Gastrocnemius medialis (tissue), 4 donors: ENCODE data around the gene AMER1.

ENCODE experiments used
- CTCF ChIP-seq, 5 experiments: fragments of 450-650 bp in 3 of 5; fragments of 200-600 bp in 2 of 5; sonication (generic) in 2 of 5; IDR thresholded peaks in 4 of 5; conservative IDR thresholded peaks in 1 of 5; 1 replicate in 4 of 5; 2 replicates in 1 of 5; pipeline ENCODE4 v1.5.1; 2016 to 2019; ENCODE audit warnings: antibody characterized with exemption in 5 of 5, mild to moderate bottlenecking in 3 of 5, moderate library complexity in 3 of 5
- POLR2A ChIP-seq, 2 donors: fragments of 450-650 bp; IDR thresholded peaks; one replicate each; pipeline ENCODE4 v1.6.1; 2017; ENCODE audit warnings: antibody characterized with exemption in 2 of 2, mild to moderate bottlenecking in 2 of 2, moderate library complexity in 2 of 2

DNA sequence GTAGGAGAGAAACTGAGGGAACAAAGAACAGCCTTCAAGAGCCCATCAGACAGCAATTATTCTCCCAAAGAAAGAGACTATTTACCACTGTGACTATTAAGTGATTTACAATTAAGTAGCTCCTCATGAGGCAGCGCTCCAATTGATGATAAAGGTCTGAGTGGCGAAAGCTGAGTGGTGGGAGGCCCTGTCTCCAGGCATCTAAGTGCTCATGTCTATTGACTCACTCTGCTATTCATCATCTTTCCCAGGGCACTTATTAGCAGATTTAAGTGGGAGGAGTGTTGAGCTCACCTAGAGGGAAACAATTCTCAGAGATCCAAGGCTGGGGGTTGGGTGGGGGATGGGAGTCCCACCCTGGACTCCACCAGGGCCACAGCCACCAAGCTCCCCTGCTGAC is 23.3 kb downstream of the AMER1 start:
- TF ChIP-seq CTCF (IDR thresholded peaks at IDR 0.05 in 4 of 5, conservative IDR thresholded peaks at IDR 0.05 in 1 of 5) (no peak), POLR2A (IDR thresholded peaks at IDR 0.05) (no peak)
